ENCODE results near the gene NDUFA6.
A peak's percentile ranks its signal among the peaks of the same experiment; 100 is the strongest.
"Not testable (repeated sequence)": the region's sequence is repeated elsewhere in the genome, so short reads cannot be mapped to it uniquely, and the experiment has no call there.

The NDUFA6 gene

GRCh38 chr22:42090596-42091454 lies at the start of gene NDUFA6:
Gene NDUFA6, minus strand, starts transcription at chr22:42090772. Its CDS starts 28 bp downstream, at chr22:42090744.
- peak; percentile 97 for DNase-seq (ENCODE audit: low read depth)

- not testable (repeated sequence) for DNase-seq (ENCODE audit: low read depth)
Observed at GRCh38 chr22:42140153-42140552, 49.6 kb upstream of the NDUFA6 start.

GRCh38 chr22:42139508-42139907 lies 48.9 kb upstream of the NDUFA6 start:
- DNase-seq (ENCODE audit: low read depth): not testable (repeated sequence)

GRCh38 chr22:42138972-42139371 lies 48.4 kb upstream of the NDUFA6 start:
- no peak for DNase-seq (ENCODE audit: low read depth)

- DNase-seq (ENCODE audit: low read depth): no peak
Observed at GRCh38 chr22:42138122-42138770, 47.7 kb upstream of the NDUFA6 start.

- DNase-seq (ENCODE audit: low read depth): not testable (repeated sequence)
Observed at GRCh38 chr22:42135688-42136087, 45.1 kb upstream of the NDUFA6 start.

GRCh38 chr22:42134100-42135020 lies 43.8 kb upstream of the NDUFA6 start:
- no peak for DNase-seq (ENCODE audit: low read depth)

- DNase-seq (ENCODE audit: low read depth): no peak
Observed at GRCh38 chr22:42132457-42132856, 41.9 kb upstream of the NDUFA6 start.

- DNase-seq (ENCODE audit: low read depth): no peak
Observed at GRCh38 chr22:42131562-42131961, 41.0 kb upstream of the NDUFA6 start.

- not testable (repeated sequence) for DNase-seq (ENCODE audit: low read depth)
Observed at GRCh38 chr22:42130639-42131431, 40.3 kb upstream of the NDUFA6 start, which contains the start of gene CYP2D6. Gene CYP2D6, minus strand, starts transcription at chr22:42130810. Its CDS starts 19 bp downstream, at chr22:42130791.

- DNase-seq (ENCODE audit: low read depth): not testable (repeated sequence)
Observed at GRCh38 chr22:42130182-42130581, 39.6 kb upstream of the NDUFA6 start.

GRCh38 chr22:42128776-42129694 lies 38.5 kb upstream of the NDUFA6 start:
- not testable (repeated sequence) for DNase-seq (ENCODE audit: low read depth)

GRCh38 chr22:42128007-42128406 lies 37.4 kb upstream of the NDUFA6 start:
- not testable (repeated sequence) for DNase-seq (ENCODE audit: low read depth)

GRCh38 chr22:42127606-42128005 lies 37.0 kb upstream of the NDUFA6 start:
- DNase-seq (ENCODE audit: low read depth): no peak

- not testable (repeated sequence) for DNase-seq (ENCODE audit: low read depth)
Observed at GRCh38 chr22:42123529-42123928, 33.0 kb upstream of the NDUFA6 start.

- DNase-seq (ENCODE audit: low read depth): not testable (repeated sequence)
Observed at GRCh38 chr22:42120231-42121021, 29.9 kb upstream of the NDUFA6 start.

GRCh38 chr22:42116848-42117424 lies 26.4 kb upstream of the NDUFA6 start:
- no peak for DNase-seq (ENCODE audit: low read depth)

- DNase-seq (ENCODE audit: low read depth): not testable (repeated sequence)
Observed at GRCh38 chr22:42115420-42115830, 24.9 kb upstream of the NDUFA6 start.

- no peak for DNase-seq (ENCODE audit: low read depth)
Observed at GRCh38 chr22:42114721-42115120, 24.1 kb upstream of the NDUFA6 start.

All from HS-5 (cell line).